ENCODE results near the gene HPSE2. TPM values are rescaled to one million over a fixed set of nuclear protein-coding genes. Genes with fewer than 3 reads are reported as not detected.

The HPSE2 gene
- total and polyA plus RNA-seq, 2 of the 13 experiments (the other 11 are each of a cell fraction or from before 2014, with no cell fraction given), result 0.01 TPM; not detected in 1

GRCh38 chr10:98416606-98417388 lies 818.9 kb downstream of the HPSE2 start:
- ATAC-seq (no peak), FAIRE-seq (no peak), DNase-seq (ENCODE audit: low spot score) (no peak)
- ChIA-PET POLR2A (no interaction called here), CTCF (ENCODE audit: low intra/inter-chr PET ratio, low total read pairs) (no interaction called here)
- H2AFZ ChIP-seq (ENCODE audit: low read length), result no peak overlapping the region
- 98% methylated on average over 16 of the region's 18 CpGs for WGBS (ENCODE audit: low lambda C conversion rate)
- no peaks in the 10 kb centered on the region for H3K79me2 ChIP-seq (ENCODE audit: insufficient read depth, low read length)
- H3K4me2 ChIP-seq (ENCODE audit: low read depth, low read length), result no peak overlapping the region
- H3K9me3 ChIP-seq (ENCODE audit: low read length), result no peaks in the 10 kb centered on the region
- intact Hi-C loops (cut with micrococcal nuclease; ENCODE audit: unreplicated experiment) (no loop called here), in situ Hi-C loops (cut with HindIII; ENCODE audit: extremely low pct_ligation_motif_present, low pct_unique_long_range_greater_than_20kb) (no loop called here)
- no TSS peak for BruUV-seq (replicated peaks)
- peaks cover 3 to 8% of the 10 kb centered on the region in 2 experiments; a peak in 3 of 5 replicates for H3K36me3 ChIP-seq (replicated peaks in 1 of 2; ENCODE audit: control insufficient read depth in 1 of 2, insufficient read depth in 2 of 2, low read length in 2 of 2)
- H3K27ac ChIP-seq (ENCODE audit: extremely low read length, insufficient read depth, low read length), result no peak overlapping the region
- H4K20me1 ChIP-seq (ENCODE audit: insufficient read depth, low read length), result no peaks in the 10 kb centered on the region
- H3K9ac ChIP-seq (ENCODE audit: insufficient read depth, low read depth, low read length), result no peak overlapping the region
- no peak overlapping the region for H3K4me3 ChIP-seq (replicated peaks in 1 of 3; ENCODE audit: insufficient read depth in 1 of 3, low read depth in 2 of 3, low read length in 3 of 3)
- H3K4me1 ChIP-seq (ENCODE audit: insufficient read depth, low read length), result peaks cover 18% of the 10 kb centered on the region
- no peaks in the 10 kb centered on the region for H3K27me3 ChIP-seq (ENCODE audit: control insufficient read depth in 1 of 2, insufficient read depth in 2 of 2, low read length in 2 of 2)
- TF ChIP-seq ZBTB46 (CRISPR knock-in tag; IDR thresholded peaks at IDR 0.05; ENCODE audit: borderline replicate concordance) (no peak), SPEN (CRISPR knock-in tag; IDR thresholded peaks at IDR 0.05; ENCODE audit: low read depth) (no peak), MEIS1 (CRISPR knock-in tag; IDR thresholded peaks at IDR 0.05; ENCODE audit: borderline replicate concordance) (no peak), NBN (conservative IDR thresholded peaks at IDR 0.05) (no peak), SP2 (CRISPR knock-in tag; IDR thresholded peaks at IDR 0.05) (no peak), ZNF256 (CRISPR knock-in tag; conservative IDR thresholded peaks at IDR 0.05) (no peak), ZSCAN21 (CRISPR knock-in tag; IDR thresholded peaks at IDR 0.05; ENCODE audit: borderline replicate concordance) (no peak), ZBTB7A (CRISPR knock-in tag; IDR thresholded peaks at IDR 0.05) (no peak), ZNF10 (CRISPR knock-in tag; IDR thresholded peaks at IDR 0.05; ENCODE audit: borderline replicate concordance, low read depth) (no peak), ZFP36L1 (CRISPR knock-in tag; IDR thresholded peaks at IDR 0.05) (no peak), ZNF407 (CRISPR knock-in tag; IDR thresholded peaks at IDR 0.05; ENCODE audit: not compliant biosample characterization) (no peak), WIZ (CRISPR knock-in tag; IDR thresholded peaks at IDR 0.05) (no peak)
- TF ChIP-seq, protein P1, sequence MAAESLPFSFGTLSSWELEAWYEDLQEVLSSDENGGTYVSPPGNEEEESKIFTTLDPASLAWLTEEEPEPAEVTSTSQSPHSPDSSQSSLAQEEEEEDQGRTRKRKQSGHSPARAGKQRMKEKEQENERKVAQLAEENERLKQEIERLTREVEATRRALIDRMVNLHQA (CRISPR knock-in tag; IDR thresholded peaks at IDR 0.05), result no peak
